ENCODE measurements around the gene OR6N1.

The OR6N1 gene

GRCh38 chr1:158720620-158721019 is 51.4 kb downstream of the OR6N1 start, which contains the start of gene OR6K3:
Gene OR6K3 (minus strand): TSS chr1:158720720. CDS start chr1:158718115, 2,605 bp downstream.
- no peaks in the 10 kb centered on the region for H3K27me3 ChIP-seq (ENCODE audit: insufficient read depth, low read length, poor library complexity, severe bottlenecking)
- H3K4me3 ChIP-seq (ENCODE audit: low read length, poor library complexity, severe bottlenecking): no peak within 1 kb of the TSS
- no peaks in the 10 kb centered on the region for H3K9me2 ChIP-seq (replicated peaks; ENCODE audit: low read depth, low read length)
- H2AFZ ChIP-seq (ENCODE audit: low read length): no peak within 1 kb of the TSS
- no peaks in the 10 kb centered on the region for H3F3A ChIP-seq (ENCODE audit: low read depth)
- no peak within 1 kb of the TSS for H3K9ac ChIP-seq (ENCODE audit: low read depth, low read length, poor library complexity, severe bottlenecking)
- no peak for TF ChIP-seq EZH2phosphoT487 (IDR thresholded peaks at IDR 0.05; ENCODE audit: borderline replicate concordance)
- TF ChIP-seq, protein P1, sequence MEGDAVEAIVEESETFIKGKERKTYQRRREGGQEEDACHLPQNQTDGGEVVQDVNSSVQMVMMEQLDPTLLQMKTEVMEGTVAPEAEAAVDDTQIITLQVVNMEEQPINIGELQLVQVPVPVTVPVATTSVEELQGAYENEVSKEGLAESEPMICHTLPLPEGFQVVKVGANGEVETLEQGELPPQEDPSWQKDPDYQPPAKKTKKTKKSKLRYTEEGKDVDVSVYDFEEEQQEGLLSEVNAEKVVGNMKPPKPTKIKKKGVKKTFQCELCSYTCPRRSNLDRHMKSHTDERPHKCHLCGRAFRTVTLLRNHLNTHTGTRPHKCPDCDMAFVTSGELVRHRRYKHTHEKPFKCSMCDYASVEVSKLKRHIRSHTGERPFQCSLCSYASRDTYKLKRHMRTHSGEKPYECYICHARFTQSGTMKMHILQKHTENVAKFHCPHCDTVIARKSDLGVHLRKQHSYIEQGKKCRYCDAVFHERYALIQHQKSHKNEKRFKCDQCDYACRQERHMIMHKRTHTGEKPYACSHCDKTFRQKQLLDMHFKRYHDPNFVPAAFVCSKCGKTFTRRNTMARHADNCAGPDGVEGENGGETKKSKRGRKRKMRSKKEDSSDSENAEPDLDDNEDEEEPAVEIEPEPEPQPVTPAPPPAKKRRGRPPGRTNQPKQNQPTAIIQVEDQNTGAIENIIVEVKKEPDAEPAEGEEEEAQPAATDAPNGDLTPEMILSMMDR (conservative IDR thresholded peaks at IDR 0.05; ENCODE audit: low read length): no peak
- no peak within 1 kb of the TSS for H3K4me2 ChIP-seq (ENCODE audit: low read depth, low read length, poor library complexity, severe bottlenecking)
- H3K4me1 ChIP-seq (ENCODE audit: insufficient read depth, low read length, poor library complexity, severe bottlenecking): no peaks in the 10 kb centered on the region
- H4K20me1 ChIP-seq (ENCODE audit: insufficient read depth, low read length, poor library complexity, severe bottlenecking): no peaks in the 10 kb centered on the region
- no peaks in the 10 kb centered on the region for H3K79me2 ChIP-seq (ENCODE audit: insufficient read depth, low read length)
- H3K9me3 ChIP-seq (ENCODE audit: insufficient read depth, low read depth, low read length): no peaks in the 10 kb centered on the region
- no peaks in the 10 kb centered on the region for H3K36me3 ChIP-seq (ENCODE audit: insufficient read depth, low read length)

DNA sequence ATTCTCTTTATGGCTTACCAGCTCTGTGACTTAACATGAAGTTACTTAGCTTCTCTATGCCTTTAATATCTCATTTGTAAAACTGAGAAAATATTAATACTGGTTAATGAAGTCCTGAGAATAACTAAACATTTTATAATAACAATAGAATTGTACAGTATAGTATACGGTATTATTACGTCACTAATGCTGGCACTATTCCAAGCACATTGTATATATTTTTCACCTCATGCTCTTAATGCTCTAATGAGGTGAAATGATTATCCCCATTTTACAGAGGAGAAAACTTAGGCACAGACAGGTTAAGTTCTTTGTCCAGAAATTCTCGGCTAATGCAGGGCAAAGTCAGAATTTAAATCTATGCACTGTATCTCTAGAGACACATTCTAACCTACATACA is 52.3 kb downstream of the OR6N1 start:
- TF ChIP-seq EZH2phosphoT487 (IDR thresholded peaks at IDR 0.05; ENCODE audit: borderline replicate concordance): no peak
- TF ChIP-seq, protein P1 (conservative IDR thresholded peaks at IDR 0.05; ENCODE audit: low read length): no peak
- Histone ChIP-seq H3K79me2 (ENCODE audit: insufficient read depth, low read length) (no peaks in the 10 kb centered on the region), H3K4me1 (ENCODE audit: insufficient read depth, low read length, poor library complexity, severe bottlenecking) (no peaks in the 10 kb centered on the region), H3K27me3 (ENCODE audit: insufficient read depth, low read length, poor library complexity, severe bottlenecking) (no peaks in the 10 kb centered on the region), H3K9me2 (replicated peaks; ENCODE audit: low read depth, low read length) (no peaks in the 10 kb centered on the region), H2AFZ (ENCODE audit: low read length) (no peak overlapping the region), H3K36me3 (ENCODE audit: insufficient read depth, low read length) (no peaks in the 10 kb centered on the region), H3K4me3 (ENCODE audit: low read length, poor library complexity, severe bottlenecking) (no peak overlapping the region), H4K20me1 (ENCODE audit: insufficient read depth, low read length, poor library complexity, severe bottlenecking) (no peaks in the 10 kb centered on the region), H3F3A (ENCODE audit: low read depth) (no peaks in the 10 kb centered on the region), H3K4me2 (ENCODE audit: low read depth, low read length, poor library complexity, severe bottlenecking) (no peak overlapping the region), H3K9me3 (ENCODE audit: insufficient read depth, low read depth, low read length) (no peaks in the 10 kb centered on the region), H3K9ac (ENCODE audit: low read depth, low read length, poor library complexity, severe bottlenecking) (no peak overlapping the region)

DNA sequence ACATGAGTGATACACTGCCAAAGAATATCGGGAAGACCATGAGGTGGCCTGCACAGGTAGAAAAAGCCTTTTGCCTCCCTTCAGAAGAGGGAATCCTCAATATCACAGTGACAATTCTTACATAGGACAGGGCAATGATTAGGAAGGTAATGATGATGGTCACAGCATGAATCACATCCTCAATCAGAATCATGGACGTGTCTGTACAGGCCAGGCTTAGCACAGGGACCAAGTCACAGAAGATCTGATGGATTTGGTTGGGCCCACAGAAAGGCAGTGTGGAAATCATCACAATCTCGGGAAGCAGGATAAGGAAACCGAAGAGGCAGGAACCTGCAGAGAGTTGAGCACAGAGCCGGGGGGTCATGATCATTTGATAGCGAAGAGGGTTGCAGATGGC is 54.7 kb downstream of the OR6N1 start:
- H3K4me2 ChIP-seq (ENCODE audit: low read depth, low read length, poor library complexity, severe bottlenecking): no peak overlapping the region
- no peaks in the 10 kb centered on the region for H3K36me3 ChIP-seq (ENCODE audit: insufficient read depth, low read length)
- H3K27me3 ChIP-seq (ENCODE audit: insufficient read depth, low read length, poor library complexity, severe bottlenecking): no peaks in the 10 kb centered on the region
- H4K20me1 ChIP-seq (ENCODE audit: insufficient read depth, low read length, poor library complexity, severe bottlenecking): no peaks in the 10 kb centered on the region
- H3K4me3 ChIP-seq (ENCODE audit: low read length, poor library complexity, severe bottlenecking): no peak overlapping the region
- no peaks in the 10 kb centered on the region for H3F3A ChIP-seq (ENCODE audit: low read depth)
- H3K4me1 ChIP-seq (ENCODE audit: insufficient read depth, low read length, poor library complexity, severe bottlenecking): no peaks in the 10 kb centered on the region
- H3K9me3 ChIP-seq (ENCODE audit: insufficient read depth, low read depth, low read length): no peaks in the 10 kb centered on the region
- no peak overlapping the region for H2AFZ ChIP-seq (ENCODE audit: low read length)
- TF ChIP-seq EZH2phosphoT487 (IDR thresholded peaks at IDR 0.05; ENCODE audit: borderline replicate concordance): no peak
- TF ChIP-seq, protein P1 (conservative IDR thresholded peaks at IDR 0.05; ENCODE audit: low read length): no peak
- no peaks in the 10 kb centered on the region for H3K9me2 ChIP-seq (replicated peaks; ENCODE audit: low read depth, low read length)
- H3K9ac ChIP-seq (ENCODE audit: low read depth, low read length, poor library complexity, severe bottlenecking): no peak overlapping the region
- H3K79me2 ChIP-seq (ENCODE audit: insufficient read depth, low read length): no peaks in the 10 kb centered on the region

Data from Loucy (cell line).